Activated CD8-positive, alpha-beta T cell treated with anti-CD3 and anti-CD28 coated beads for 36 hours (primary cell): ENCODE measurements around the gene DPY19L1. TPM values are rescaled to one million over a fixed set of nuclear protein-coding genes. Genes with fewer than 3 reads are reported as not detected.
"Not testable (repeated sequence)": the region's sequence is repeated elsewhere in the genome, so short reads cannot be mapped to it uniquely, and the experiment has no call there.

ENCODE experiments used
- ATAC-seq: fragments of 200-7000 bp; cut with Tn5 transposase; one replicate; pipeline ENCODE4 v1.10.0; 2021; ENCODE audit warnings: mild to moderate bottlenecking, moderate library complexity
- CTCF ChIA-PET: fragments of 350-600 bp; sonication (Branson Sonifier 250); formaldehyde crosslinking; loops from one replicate; lab custom pipeline; 2021; ENCODE audit warnings: antibody characterized with exemption; lab: Charles Lee
- POLR2A ChIA-PET: fragments of 350-600 bp; sonication (Branson Sonifier 250); formaldehyde crosslinking; loops from one replicate; lab custom pipeline; 2021; ENCODE audit warnings: antibody characterized with exemption; lab: Charles Lee
- DNase-seq: peaks from one replicate; pipeline ENCODE4 v3.0.0-alpha.2; 2020
- H3K27ac Mint-ChIP-seq: one replicate; pipeline ENCODE4 v1.8.0; 2021; ENCODE audit warnings: mild to moderate bottlenecking, mixed read lengths
- H3K27me3 Mint-ChIP-seq: one replicate; pipeline ENCODE4 v1.8.0; 2021; ENCODE audit warnings: mixed read lengths
- H3K36me3 Mint-ChIP-seq: one replicate; pipeline ENCODE4 v1.8.0; 2021; ENCODE audit warnings: low read depth, mixed read lengths
- H3K4me1 Mint-ChIP-seq: one replicate; pipeline ENCODE4 v1.8.0; 2021; ENCODE audit warnings: low read depth, mixed read lengths
- H3K4me3 Mint-ChIP-seq: one replicate; pipeline ENCODE4 v1.8.0; 2021; ENCODE audit warnings: mild to moderate bottlenecking, moderate library complexity, mixed read lengths
- H3K9me3 Mint-ChIP-seq: one replicate; pipeline ENCODE4 v1.8.0; 2021; ENCODE audit warnings: mixed read lengths
- intact Hi-C: fragments of 100-400 bp; cut with micrococcal nuclease; formaldehyde crosslinking; loops from one replicate; pipeline ENCODE4 v1.10.0; 2022
- total RNA-seq, 2 experiments: library from RNA; stranded (reverse); gene quantifications; one replicate each; pipeline ENCODE4 v1.2.3, GENCODE V29; 2021
- TF ChIP-seq, protein P1 (sequence below): fragments of 200-600 bp; IDR thresholded peaks from one replicate; pipeline ENCODE4 v1.8.0; 2022; ENCODE audit warnings: antibody characterized with exemption, mild to moderate bottlenecking

DPY19L1 gene
- 1 to 10 TPM; 7.4 to 7.5 TPM for total RNA-seq

DNA sequence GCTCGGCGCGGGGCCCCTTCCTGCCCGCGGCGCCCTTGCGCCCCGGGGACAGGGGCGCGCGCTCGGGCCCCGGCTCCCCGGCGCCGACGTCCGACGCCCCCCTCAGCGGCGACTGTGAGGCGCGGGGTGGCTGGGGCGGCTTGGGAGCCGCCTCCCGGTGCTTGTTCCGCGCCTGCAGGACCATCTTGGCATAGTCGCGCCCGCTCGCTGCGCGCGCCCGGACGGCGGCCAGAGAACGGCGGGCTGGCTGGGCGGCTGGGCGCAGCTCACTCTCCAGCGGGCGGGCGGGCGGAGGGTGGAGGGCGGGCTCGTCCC, at the start of gene DPY19L1:
TSS of gene DPY19L1 (minus strand) at position 275 of the 315 bp plus-strand sequence. CDS start at position 184, 91 bp downstream.
- CTCF ChIA-PET: no interaction called here
- POLR2A ChIA-PET: no interaction called here
- Mint-ChIP-seq H3K9me3 (no peaks in the 10 kb centered on the region), H3K36me3 (no peaks in the 10 kb centered on the region), H3K27ac (peak within 1 kb of the TSS; percentile 83), H3K4me3 (peak within 1 kb of the TSS; percentile 91), H3K4me1 (peaks cover 26% of the 10 kb centered on the region), H3K27me3 (no peaks in the 10 kb centered on the region)
- DNase-seq: no peak
- ATAC-seq: no peak
- TF ChIP-seq, protein P1, sequence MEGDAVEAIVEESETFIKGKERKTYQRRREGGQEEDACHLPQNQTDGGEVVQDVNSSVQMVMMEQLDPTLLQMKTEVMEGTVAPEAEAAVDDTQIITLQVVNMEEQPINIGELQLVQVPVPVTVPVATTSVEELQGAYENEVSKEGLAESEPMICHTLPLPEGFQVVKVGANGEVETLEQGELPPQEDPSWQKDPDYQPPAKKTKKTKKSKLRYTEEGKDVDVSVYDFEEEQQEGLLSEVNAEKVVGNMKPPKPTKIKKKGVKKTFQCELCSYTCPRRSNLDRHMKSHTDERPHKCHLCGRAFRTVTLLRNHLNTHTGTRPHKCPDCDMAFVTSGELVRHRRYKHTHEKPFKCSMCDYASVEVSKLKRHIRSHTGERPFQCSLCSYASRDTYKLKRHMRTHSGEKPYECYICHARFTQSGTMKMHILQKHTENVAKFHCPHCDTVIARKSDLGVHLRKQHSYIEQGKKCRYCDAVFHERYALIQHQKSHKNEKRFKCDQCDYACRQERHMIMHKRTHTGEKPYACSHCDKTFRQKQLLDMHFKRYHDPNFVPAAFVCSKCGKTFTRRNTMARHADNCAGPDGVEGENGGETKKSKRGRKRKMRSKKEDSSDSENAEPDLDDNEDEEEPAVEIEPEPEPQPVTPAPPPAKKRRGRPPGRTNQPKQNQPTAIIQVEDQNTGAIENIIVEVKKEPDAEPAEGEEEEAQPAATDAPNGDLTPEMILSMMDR: no peak
- intact Hi-C loops: loop anchor here (5.0 kb wide), 1 partner anchor 215 kb away; no protein-coding TSS in a partner anchor

DNA sequence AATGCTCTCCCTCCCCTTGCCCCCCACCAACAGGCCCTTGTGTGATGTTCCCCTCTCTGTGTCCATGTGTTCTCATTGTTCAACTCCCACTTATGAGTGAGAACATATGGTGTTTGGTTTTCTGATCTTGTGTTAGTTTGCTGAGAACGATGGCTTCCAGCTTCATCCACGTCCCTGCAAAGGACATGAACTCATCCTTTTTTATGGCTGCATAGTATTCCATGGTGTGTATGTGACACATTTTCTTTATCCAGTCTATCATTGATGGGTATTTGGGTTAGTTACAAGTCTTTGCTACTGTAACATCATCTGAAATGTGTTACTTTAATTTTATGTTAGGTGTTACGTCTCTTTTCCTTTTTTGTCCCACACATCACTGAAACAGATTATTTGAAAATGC, 42.2 kb upstream of the DPY19L1 start:
- intact Hi-C loops, H3K36me3 Mint-ChIP-seq, H3K4me3 Mint-ChIP-seq, POLR2A ChIA-PET, H3K4me1 Mint-ChIP-seq, CTCF ChIA-PET, H3K27ac Mint-ChIP-seq, H3K27me3 Mint-ChIP-seq, ATAC-seq, DNase-seq, H3K9me3 Mint-ChIP-seq: not testable (repeated sequence)

GRCh38 chr7:35074008-35074407, 36.7 kb upstream of the DPY19L1 start:
- H3K4me3 Mint-ChIP-seq, POLR2A ChIA-PET, CTCF ChIA-PET, H3K4me1 Mint-ChIP-seq, H3K36me3 Mint-ChIP-seq, H3K9me3 Mint-ChIP-seq, H3K27ac Mint-ChIP-seq, intact Hi-C loops, DNase-seq, ATAC-seq: not testable (repeated sequence)
- peaks cover 22% of the 10 kb centered on the region for H3K27me3 Mint-ChIP-seq

GRCh38 chr7:35072950-35073827, 35.9 kb upstream of the DPY19L1 start:
- H3K4me1 Mint-ChIP-seq, H3K4me3 Mint-ChIP-seq, intact Hi-C loops, H3K27ac Mint-ChIP-seq, CTCF ChIA-PET, H3K9me3 Mint-ChIP-seq, POLR2A ChIA-PET, H3K36me3 Mint-ChIP-seq: not testable (repeated sequence)
- peaks cover 24% of the 10 kb centered on the region for H3K27me3 Mint-ChIP-seq
- TF ChIP-seq, protein P1: peak; percentile 40
- ATAC-seq (peak; percentile 60), DNase-seq (peak; percentile 7)

GRCh38 chr7:35069084-35069483, 31.8 kb upstream of the DPY19L1 start:
- POLR2A ChIA-PET, H3K4me1 Mint-ChIP-seq, H3K36me3 Mint-ChIP-seq, H3K27ac Mint-ChIP-seq, H3K4me3 Mint-ChIP-seq, H3K9me3 Mint-ChIP-seq, ATAC-seq, DNase-seq, CTCF ChIA-PET, intact Hi-C loops: not testable (repeated sequence)
- peaks cover 20% of the 10 kb centered on the region for H3K27me3 Mint-ChIP-seq

DNA sequence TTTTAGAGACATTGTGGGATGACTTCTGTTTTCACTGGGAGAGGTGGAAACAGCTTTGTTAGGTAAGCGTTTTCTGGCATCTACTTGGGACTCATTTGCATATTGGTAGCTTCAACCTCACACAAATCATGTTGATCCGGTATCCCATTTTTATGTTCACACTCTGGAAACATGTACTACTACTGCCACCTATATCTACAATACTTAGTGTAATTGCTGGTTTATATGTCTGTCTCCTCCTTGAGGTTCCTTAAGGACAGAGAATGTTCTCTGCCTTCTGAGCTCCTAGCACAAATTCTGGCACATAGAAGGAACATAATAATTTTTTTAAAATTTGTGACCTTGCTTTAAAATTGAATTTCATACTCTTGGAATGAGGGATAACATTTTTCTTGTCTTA, 28.1 kb upstream of the DPY19L1 start:
- CTCF ChIA-PET, H3K4me3 Mint-ChIP-seq, H3K4me1 Mint-ChIP-seq, H3K9me3 Mint-ChIP-seq, intact Hi-C loops, H3K27me3 Mint-ChIP-seq, ATAC-seq, DNase-seq, H3K27ac Mint-ChIP-seq, H3K36me3 Mint-ChIP-seq, POLR2A ChIA-PET: not testable (repeated sequence)

DNA sequence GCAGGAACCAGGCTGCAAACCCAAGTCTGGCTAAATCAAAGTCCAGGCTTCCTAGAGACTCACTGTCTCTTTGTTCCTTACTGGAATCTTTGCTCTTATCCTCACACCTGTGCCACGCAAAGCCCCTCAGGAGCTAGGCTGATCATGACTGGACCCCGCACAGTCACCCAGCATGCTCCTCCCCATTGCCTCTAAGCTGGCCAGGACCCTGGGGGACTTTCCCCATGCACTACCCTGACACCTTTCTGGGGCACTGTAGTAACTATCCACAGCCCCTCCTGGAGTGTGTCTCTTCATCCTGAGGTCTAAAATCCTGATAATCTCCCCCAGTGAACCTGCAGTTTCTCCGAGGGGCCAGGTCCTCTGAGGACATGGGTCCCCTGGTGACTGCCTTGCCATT, 21.3 kb upstream of the DPY19L1 start:
- H3K36me3 Mint-ChIP-seq, H3K27ac Mint-ChIP-seq, POLR2A ChIA-PET, H3K27me3 Mint-ChIP-seq, DNase-seq, CTCF ChIA-PET, intact Hi-C loops, ATAC-seq, H3K4me1 Mint-ChIP-seq, H3K9me3 Mint-ChIP-seq, H3K4me3 Mint-ChIP-seq: not testable (repeated sequence)

- POLR2A ChIA-PET, H3K4me1 Mint-ChIP-seq, CTCF ChIA-PET, DNase-seq, ATAC-seq, H3K36me3 Mint-ChIP-seq, intact Hi-C loops, H3K4me3 Mint-ChIP-seq, H3K27ac Mint-ChIP-seq, H3K9me3 Mint-ChIP-seq, H3K27me3 Mint-ChIP-seq: not testable (repeated sequence)
These were observed 20.5 kb upstream of the DPY19L1 start for GRCh38 chr7:35057505-35058451.
